HG03378 (cell line): Measurements from ENCODE around the gene SLC35B3.
A peak's percentile ranks its signal among the peaks of the same experiment; 100 is the strongest.
"Not testable (repeated sequence)": the region's sequence is repeated elsewhere in the genome, so short reads cannot be mapped to it uniquely, and the experiment has no call there.

Source experiments
- ATAC-seq: cut with Tn5 transposase; IDR thresholded peaks from one replicate; pipeline ENCODE4 v1.9.1; 2021; ENCODE audit warnings: mild to moderate bottlenecking, moderate library complexity; ENCODE audit not compliant: unreplicated experiment

The SLC35B3 gene

GRCh38 chr6:8435093-8435844, at the start of gene SLC35B3:
Gene SLC35B3, minus strand, starts transcription at chr6:8435545.
- ATAC-seq, result peak; percentile 92

GRCh38 chr6:8483650-8484049, 48.3 kb upstream of the SLC35B3 start:
- no peak for ATAC-seq

DNA sequence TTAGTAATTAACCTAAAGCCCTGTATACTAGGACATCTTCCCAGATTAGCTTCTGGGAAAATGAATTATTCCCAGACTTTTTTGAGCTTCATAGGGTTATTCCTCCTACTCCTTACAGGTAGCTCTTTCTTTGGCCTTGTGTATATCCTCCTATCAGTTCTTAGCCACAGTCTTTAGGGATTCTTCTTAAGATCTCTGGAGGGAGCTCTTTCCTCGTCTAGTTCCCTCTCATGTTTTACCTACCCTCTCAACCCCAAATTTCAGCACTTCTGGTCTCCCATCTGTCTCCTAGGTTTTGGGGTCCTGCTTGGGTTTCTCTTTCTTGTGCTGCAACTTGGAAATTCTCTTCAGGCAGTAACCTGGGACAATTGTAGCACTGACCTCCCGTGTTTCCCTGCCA, 46.4 kb upstream of the SLC35B3 start:
- ATAC-seq, result no peak

DNA sequence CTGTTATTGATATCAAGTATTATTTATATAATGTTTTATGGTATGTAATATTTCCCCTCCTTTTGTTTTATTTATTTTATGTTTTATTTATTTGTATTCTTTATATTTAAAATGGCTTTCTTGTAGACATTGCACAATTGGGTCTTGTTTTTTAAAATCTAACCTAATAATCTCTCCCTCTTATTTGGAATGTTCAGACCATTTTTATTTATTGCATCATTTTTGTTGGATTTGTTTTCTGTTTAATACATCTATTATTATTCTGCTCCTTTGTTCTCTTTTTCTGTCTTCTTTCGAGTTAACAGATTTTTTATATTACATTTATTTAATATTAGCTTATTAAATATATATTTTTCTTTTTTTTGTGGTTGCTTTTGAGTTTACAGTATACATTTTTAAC, 43.1 kb upstream of the SLC35B3 start:
- no peak for ATAC-seq

GRCh38 chr6:8476656-8477055, 41.3 kb upstream of the SLC35B3 start:
- ATAC-seq, result no peak

DNA sequence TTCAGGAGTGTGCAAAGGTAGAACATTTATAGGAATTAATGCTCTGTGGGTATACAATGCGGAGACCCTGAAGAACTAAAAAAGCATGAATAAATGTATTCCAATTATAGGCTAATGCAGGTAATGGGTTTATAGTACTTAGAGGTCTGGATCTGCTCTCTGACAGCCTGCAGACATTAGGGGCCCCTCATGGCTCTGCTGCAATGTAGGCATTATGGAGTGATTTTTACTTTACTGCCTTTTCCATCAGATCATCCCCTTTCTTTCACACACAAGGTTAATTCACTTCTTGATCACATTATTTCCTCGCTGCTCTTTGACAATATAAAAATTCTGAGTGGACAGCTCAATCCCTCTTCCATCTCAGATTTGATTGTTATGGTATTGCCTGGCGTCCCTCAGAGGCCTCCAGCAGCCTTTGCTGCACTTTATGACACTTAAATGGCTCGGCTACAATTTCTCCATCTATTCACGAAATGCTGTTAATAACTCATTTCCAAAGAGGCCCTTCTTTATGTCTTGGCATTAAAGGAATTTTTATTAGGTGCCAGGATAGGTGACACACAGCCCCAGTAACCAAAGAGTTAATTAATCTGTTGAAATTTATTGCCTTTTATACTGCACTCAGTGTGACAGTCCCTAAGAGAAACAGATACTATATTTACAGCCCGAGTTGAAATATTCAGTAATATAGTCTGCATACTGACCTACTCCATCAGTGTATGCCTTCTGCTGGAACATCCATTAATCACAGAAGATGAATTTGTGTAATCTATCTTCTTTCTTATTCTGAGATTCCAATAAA, 33.4 kb upstream of the SLC35B3 start:
- no peak for ATAC-seq

- ATAC-seq, result no peak
Observed at GRCh38 chr6:8462694-8463093, 27.3 kb upstream of the SLC35B3 start.

GRCh38 chr6:8462169-8462568, 26.8 kb upstream of the SLC35B3 start:
- ATAC-seq, result no peak

DNA sequence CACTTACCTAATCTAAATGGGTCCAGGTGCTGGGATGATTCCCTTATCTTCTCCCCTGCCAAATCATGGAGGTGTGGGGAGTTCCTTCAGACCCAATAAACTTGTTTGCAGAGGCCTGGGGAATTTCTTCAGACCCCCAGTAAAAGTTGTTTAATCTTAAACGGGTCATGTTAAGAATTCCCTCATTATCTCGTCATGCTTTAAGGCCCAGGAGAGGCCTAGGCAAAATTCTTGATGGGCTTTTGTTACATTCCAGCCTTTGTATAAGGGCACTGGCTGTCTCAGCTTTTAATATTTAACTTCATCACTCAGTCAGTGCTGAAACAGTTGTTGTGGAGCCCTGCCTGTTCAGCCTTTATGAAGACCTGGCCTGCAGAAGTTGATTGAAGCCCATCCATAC, 11.0 kb upstream of the SLC35B3 start:
- no peak for ATAC-seq

DNA sequence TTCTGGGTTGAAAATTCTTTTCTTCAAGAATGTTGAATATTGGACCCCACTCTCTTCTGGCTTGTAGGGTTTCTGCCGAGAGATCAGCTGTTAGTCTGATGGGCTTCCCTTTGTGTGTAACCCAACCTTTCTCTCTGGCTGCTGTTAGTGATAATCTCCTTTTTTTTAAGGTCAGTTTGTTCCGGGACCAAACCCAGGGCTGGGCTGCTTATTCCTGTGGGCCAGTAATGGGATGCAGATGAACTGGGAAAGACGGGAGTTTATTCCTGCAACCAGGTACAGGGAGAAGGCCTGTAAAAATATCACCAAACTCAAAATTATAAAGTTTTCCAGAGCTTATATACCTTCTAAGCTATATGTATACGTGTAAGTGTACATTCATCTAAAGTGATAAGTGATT, 10.6 kb upstream of the SLC35B3 start:
- ATAC-seq, result not testable (repeated sequence)

DNA sequence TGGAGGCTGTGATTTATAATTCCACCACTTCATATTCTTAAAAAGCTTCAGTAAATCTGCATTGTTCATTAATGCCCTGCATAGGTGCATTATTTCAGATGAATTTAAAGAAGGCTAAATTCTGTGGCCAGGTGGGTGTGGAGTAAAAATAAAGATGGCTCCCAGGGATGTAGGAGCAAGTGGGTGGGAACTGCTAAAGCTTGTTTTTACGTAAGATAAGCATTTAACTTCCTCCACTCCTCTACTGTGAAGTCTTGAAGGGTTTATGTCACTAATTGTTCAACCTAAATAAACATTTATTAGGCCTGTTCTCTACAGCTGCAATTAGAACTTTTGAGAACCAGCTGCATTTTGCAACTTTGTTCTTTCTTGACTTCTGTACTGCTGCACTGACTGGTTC, 6.8 kb upstream of the SLC35B3 start:
- no peak for ATAC-seq

DNA sequence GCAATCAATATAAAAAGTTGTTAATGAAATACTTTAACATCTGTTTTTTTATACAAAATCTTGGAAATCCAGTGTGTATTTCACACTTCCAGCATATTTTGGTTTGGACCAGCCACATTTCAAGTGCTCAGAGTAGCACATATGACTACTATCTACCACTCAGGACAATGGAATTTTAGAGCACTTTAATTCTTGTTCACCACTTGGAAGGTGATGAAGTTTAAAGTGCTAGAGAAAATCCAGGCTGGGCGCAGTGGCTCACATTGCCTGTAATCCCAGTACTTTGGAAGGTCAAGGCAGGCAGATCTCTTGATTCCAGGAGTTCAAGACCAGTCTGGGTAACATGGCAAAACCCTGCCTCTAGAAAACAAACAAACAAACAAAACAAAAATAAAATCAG, 6.1 kb upstream of the SLC35B3 start:
- ATAC-seq, result no peak

- ATAC-seq, result no peak
Observed at GRCh38 chr6:8439601-8440268, 4.4 kb upstream of the SLC35B3 start.

- ATAC-seq, result no peak
Observed at GRCh38 chr6:8437813-8438212, 2.5 kb upstream of the SLC35B3 start.

DNA sequence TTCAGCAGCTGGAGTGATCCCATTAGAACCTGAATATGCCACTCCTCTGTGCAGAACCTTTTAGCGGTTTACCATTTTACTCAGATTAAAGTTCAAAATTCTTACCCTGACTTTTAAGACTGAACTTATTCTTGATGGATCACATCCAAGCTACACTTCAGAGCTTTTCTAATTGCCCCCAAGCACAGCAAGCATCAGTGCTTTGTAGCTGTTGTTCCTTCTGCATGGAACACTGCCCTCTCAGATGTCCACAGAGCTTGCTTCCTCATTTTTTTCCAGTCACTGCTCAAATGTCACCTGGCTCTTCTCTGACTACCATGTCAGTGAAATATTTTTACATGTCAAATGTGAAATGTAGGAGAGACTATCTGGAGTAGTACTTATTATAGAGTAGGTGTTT, 1.6 kb upstream of the SLC35B3 start:
- ATAC-seq, result no peak

- no peak for ATAC-seq
Observed at GRCh38 chr6:8435845-8436168, 462 bp upstream of the SLC35B3 start.

GRCh38 chr6:8434727-8435092, 635 bp downstream of the SLC35B3 start:
- peak; percentile 28 for ATAC-seq

DNA sequence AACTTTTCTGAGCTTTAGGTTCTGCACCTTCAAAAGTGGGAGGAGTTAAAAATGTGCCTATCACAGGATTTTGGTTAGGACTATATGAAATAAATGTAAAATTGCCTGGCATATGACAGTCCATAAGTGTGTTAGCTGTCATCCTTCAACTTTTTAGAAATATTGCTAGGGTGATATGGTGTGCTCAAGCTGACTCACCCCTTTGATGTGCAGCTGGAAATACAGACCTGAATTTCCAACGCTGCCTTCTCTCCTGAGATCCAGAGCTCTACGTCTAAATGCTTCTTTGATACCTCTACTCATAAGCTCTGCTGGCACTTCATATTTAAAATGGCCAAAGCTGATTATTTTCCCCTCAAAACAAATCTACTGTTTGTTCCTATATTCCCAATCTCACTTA, 2.7 kb downstream of the SLC35B3 start:
- no peak for ATAC-seq

- ATAC-seq, result no peak
Observed at GRCh38 chr6:8429821-8430220, 5.5 kb downstream of the SLC35B3 start.

DNA sequence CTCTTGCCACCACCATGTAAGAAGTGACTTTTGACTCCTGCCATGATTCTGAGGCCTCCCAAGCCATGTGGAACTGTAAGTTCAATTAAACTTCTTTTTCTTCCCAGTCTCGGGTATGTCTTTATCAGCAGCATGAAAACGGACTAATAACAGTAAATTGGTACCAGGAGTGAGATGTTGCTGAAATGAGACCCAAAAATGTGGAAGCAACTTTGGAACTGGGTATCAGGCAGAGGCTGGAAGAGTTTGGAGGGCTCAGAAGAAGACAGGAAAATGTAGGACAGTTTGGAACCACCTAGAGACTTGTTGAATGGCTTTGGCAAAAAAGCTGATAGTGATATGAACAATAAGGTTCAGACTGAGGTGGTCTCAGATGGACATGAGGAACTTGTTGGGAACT, 8.8 kb downstream of the SLC35B3 start:
- ATAC-seq, result not testable (repeated sequence)

DNA sequence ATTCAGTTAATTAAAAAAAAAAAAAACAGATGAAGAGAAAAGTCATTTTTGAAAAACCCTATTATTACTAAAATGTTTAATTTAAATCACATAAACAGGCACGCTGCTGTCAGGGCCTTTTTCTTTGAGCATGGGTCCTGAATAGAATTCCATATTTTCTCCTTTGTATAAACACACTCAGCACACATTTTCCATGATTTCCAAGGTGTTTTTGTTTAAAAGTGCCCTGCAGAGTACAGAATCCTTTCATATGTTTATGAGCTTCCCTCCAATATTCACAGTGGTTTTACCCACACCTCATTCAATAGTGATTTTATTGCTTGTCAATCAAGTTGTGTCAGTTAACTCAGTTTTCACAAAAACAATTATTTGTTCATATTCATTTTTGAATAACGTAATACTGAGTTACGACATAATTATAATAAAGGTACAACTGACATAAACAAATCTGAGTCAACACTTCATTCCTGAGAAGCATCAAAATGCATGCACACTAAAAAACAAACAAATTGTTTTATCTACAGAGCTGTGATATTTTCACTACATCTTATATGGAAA, 15.2 kb downstream of the SLC35B3 start:
- no peak for ATAC-seq

DNA sequence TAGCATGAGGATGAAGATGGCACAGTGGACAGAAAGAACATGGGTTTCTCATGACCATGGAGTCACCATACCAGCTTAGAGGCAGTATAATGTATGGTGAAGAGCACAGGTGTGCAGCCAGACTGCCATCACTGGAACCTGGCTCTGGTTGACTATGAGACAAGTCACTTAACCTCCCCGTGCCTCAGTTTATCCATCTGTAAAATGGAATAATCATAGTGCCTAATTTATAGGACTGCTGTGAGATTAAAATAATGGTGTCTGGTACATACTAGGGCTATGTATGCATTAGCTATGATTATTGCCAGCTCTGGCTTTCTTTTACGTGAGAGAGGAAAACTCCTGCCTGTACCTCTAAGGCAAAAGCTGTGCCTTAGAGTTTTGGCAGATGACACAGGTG, 19.4 kb downstream of the SLC35B3 start:
- ATAC-seq, result no peak
